Mesodermal cell (in vitro differentiated cells): ENCODE data around the gene NABP2.
A peak's percentile ranks its signal among the peaks of the same experiment; 100 is the strongest.
"Not testable (repeated sequence)": the region's sequence is repeated elsewhere in the genome, so short reads cannot be mapped to it uniquely, and the experiment has no call there.

Source experiments
- H3K27ac ChIP-seq: 2 replicates; pipeline ENCODE4 v1.7.0; 2013; ENCODE audit warnings: mild to moderate bottlenecking, low read depth, low read length, moderate library complexity; ENCODE audit not compliant: severe bottlenecking
- H3K36me3 ChIP-seq: 2 replicates; pipeline ENCODE4 v1.7.1; 2013; ENCODE audit warnings: mild to moderate bottlenecking, low read length, moderate library complexity; ENCODE audit not compliant: control insufficient read depth, insufficient read depth
- H3K4me1 ChIP-seq: one replicate; pipeline ENCODE4 v1.7.1; 2013; ENCODE audit warnings: mild to moderate bottlenecking, low read length; ENCODE audit not compliant: insufficient read depth, control insufficient read depth, poor library complexity, severe bottlenecking
- H3K4me3 ChIP-seq: 2 replicates; pipeline ENCODE4 v1.7.0; 2013; ENCODE audit warnings: low read length, control low read depth, mild to moderate bottlenecking; ENCODE audit not compliant: insufficient read depth, poor library complexity, severe bottlenecking; ENCODE audit errors: extremely low read depth
- H3K9me3 ChIP-seq: 2 replicates; pipeline ENCODE4 v1.7.1; 2013; ENCODE audit warnings: mild to moderate bottlenecking, low read length, moderate library complexity; ENCODE audit not compliant: control insufficient read depth
- WGBS, 2 experiments: methylation state at CpG; one replicate each; pipeline ENCODE4 v1.1.5; 2013; ENCODE audit warnings: missing lambda C conversion rate in 2 of 2; ENCODE audit not compliant: insufficient coverage in 2 of 2; 5-methylcytosine and 5-hydroxymethylcytosine counted together

Gene NABP2

GRCh38 chr12:56258820-56259183 lies 34.7 kb downstream of the NABP2 start:
- Histone ChIP-seq H3K9me3 (no peaks in the 10 kb centered on the region), H3K36me3 (peaks cover 35% of the 10 kb centered on the region), H3K27ac (no peak overlapping the region), H3K4me1 (peaks cover 11% of the 10 kb centered on the region), H3K4me3 (peak overlapping the region; percentile 99)
- 34 to 54% methylated on average over 4 to 6 of the region's 9 CpGs for WGBS, 2 experiments

- Histone ChIP-seq H3K4me3 (no peak overlapping the region), H3K36me3 (peaks cover 19% of the 10 kb centered on the region)
- WGBS, 2 experiments = 96 to 97% methylated on average over 5 to 7 of the region's 8 CpGs
Measured at GRCh38 chr12:56260380-56260779, 36.2 kb downstream of the NABP2 start.

GRCh38 chr12:56260921-56261320 lies 36.8 kb downstream of the NABP2 start:
- no peak overlapping the region for H3K27ac ChIP-seq
- WGBS, 2 experiments = 100% methylated on average over 3 of the region's 3 CpGs; no CpG with 5 or more reads in 1 of the 2 experiments
- H3K36me3 ChIP-seq = peaks cover 13% of the 10 kb centered on the region
- H3K4me1 ChIP-seq = peaks cover 11% of the 10 kb centered on the region
- no peak overlapping the region for H3K4me3 ChIP-seq
- no peaks in the 10 kb centered on the region for H3K9me3 ChIP-seq

More at GRCh38 chr12:56260380-56260779, 36.2 kb downstream of the NABP2 start:
- Histone ChIP-seq H3K27ac (no peak overlapping the region), H3K9me3 (no peaks in the 10 kb centered on the region), H3K4me1 (peaks cover 11% of the 10 kb centered on the region)

- Histone ChIP-seq H3K4me3 (no peak overlapping the region), H3K36me3 (peaks cover 6% of the 10 kb centered on the region), H3K4me1 (peaks cover 7% of the 10 kb centered on the region), H3K27ac (peak overlapping the region; percentile 68), H3K9me3 (no peaks in the 10 kb centered on the region)
- 92 to 93% methylated on average over 3 to 4 of the region's 5 CpGs for WGBS, 2 experiments
Measured at GRCh38 chr12:56261503-56262232, 37.5 kb downstream of the NABP2 start.

GRCh38 chr12:56262955-56263354 lies 38.8 kb downstream of the NABP2 start:
- not testable (repeated sequence) for H3K36me3 ChIP-seq, H3K9me3 ChIP-seq, H3K4me3 ChIP-seq, H3K4me1 ChIP-seq, H3K27ac ChIP-seq
- WGBS, 2 experiments = 86 to 96% methylated on average over 3 to 5 of the region's 7 CpGs

- H3K9me3 ChIP-seq, H3K4me1 ChIP-seq: not testable (repeated sequence)
- Histone ChIP-seq H3K36me3 (peaks cover 20% of the 10 kb centered on the region), H3K27ac (peak overlapping the region; percentile 95), H3K4me3 (peak overlapping the region; percentile 64)
- 59 to 72% methylated on average over 9 to 13 of the region's 16 CpGs for WGBS, 2 experiments
Measured at GRCh38 chr12:56266068-56266692, 42.0 kb downstream of the NABP2 start.

- Histone ChIP-seq H3K9me3 (no peaks in the 10 kb centered on the region), H3K4me1 (peaks cover 4% of the 10 kb centered on the region), H3K27ac (peak within 1 kb of the TSS; percentile 95), H3K4me3 (peak within 1 kb of the TSS; percentile 64), H3K36me3 (peaks cover 25% of the 10 kb centered on the region)
- 0 to 1% methylated on average over 56 to 64 of the region's 68 CpGs for WGBS, 2 experiments
Measured at GRCh38 chr12:56266693-56267442, 42.7 kb downstream of the NABP2 start, which contains the start of gene COQ10A. TSS of gene COQ10A (plus strand) at chr12:56266942. CDS start at chr12:56267119, 177 bp downstream.

- Histone ChIP-seq H3K4me1 (peaks cover 4% of the 10 kb centered on the region), H3K9me3 (no peaks in the 10 kb centered on the region), H3K4me3 (peak overlapping the region; percentile 64), H3K27ac (peak overlapping the region; percentile 95), H3K36me3 (peaks cover 32% of the 10 kb centered on the region)
- 38% methylated on average over 9 to 15 of the region's 21 CpGs for WGBS, 2 experiments
Measured at GRCh38 chr12:56267443-56268071, 43.4 kb downstream of the NABP2 start.

- Histone ChIP-seq H3K27ac (no peak overlapping the region), H3K4me3 (no peak overlapping the region), H3K36me3 (peaks cover 65% of the 10 kb centered on the region), H3K9me3 (no peaks in the 10 kb centered on the region), H3K4me1 (peaks cover 4% of the 10 kb centered on the region)
- 40 to 60% methylated on average over 1 of the region's 1 CpG for WGBS, 2 experiments
Measured at GRCh38 chr12:56271031-56271430, 46.9 kb downstream of the NABP2 start.

- peaks cover 71% of the 10 kb centered on the region for H3K36me3 ChIP-seq
- H3K4me3 ChIP-seq, H3K4me1 ChIP-seq, H3K27ac ChIP-seq, H3K9me3 ChIP-seq: not testable (repeated sequence)
- 100% methylated on average over 1 of the region's 2 CpGs; no CpG with 5 or more reads in 1 of the 2 experiments for WGBS, 2 experiments
Measured at GRCh38 chr12:56272468-56272867, 48.3 kb downstream of the NABP2 start.
